DOHH2 (cell line): ENCODE data around the gene ADAMTSL1.

Experiments
- EZH2phosphoT487 ChIP-seq: fragments of 200-600 bp; sonication (generic); IDR thresholded peaks from 2 replicates; pipeline ENCODE4 v1.6.1; 2017; ENCODE audit warnings: borderline replicate concordance, mild to moderate bottlenecking, antibody characterized with exemption, low read length, moderate library complexity, mixed read lengths
- TF ChIP-seq, protein P1 (sequence below): fragments of 200-600 bp; sonication (generic); IDR thresholded peaks from one replicate; pipeline ENCODE4 v1.5.1; 2014; ENCODE audit warnings: antibody characterized with exemption, mild to moderate bottlenecking, low read depth, low read length; ENCODE audit not compliant: poor library complexity, severe bottlenecking

DNA sequence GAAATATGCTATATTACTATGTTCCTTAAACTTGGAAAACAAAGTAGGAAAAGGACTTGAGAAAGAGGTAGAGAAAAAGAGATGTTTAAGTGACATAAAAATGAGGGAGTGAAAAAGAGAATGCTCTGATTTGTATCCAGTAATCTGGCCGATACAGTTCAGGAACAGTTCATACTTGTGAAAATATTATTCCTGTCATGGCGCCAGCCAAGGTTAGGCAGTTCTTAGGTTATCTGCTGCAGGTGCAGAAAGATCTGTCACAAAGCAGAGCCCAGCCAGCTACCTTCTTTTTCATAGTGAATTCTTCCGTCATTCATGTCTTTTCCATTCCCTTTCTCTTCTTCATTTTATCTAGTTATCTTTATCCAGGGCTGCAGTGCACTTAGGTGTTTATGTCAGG, 256.3 kb downstream of the ADAMTSL1 start:
- TF ChIP-seq, protein P1, sequence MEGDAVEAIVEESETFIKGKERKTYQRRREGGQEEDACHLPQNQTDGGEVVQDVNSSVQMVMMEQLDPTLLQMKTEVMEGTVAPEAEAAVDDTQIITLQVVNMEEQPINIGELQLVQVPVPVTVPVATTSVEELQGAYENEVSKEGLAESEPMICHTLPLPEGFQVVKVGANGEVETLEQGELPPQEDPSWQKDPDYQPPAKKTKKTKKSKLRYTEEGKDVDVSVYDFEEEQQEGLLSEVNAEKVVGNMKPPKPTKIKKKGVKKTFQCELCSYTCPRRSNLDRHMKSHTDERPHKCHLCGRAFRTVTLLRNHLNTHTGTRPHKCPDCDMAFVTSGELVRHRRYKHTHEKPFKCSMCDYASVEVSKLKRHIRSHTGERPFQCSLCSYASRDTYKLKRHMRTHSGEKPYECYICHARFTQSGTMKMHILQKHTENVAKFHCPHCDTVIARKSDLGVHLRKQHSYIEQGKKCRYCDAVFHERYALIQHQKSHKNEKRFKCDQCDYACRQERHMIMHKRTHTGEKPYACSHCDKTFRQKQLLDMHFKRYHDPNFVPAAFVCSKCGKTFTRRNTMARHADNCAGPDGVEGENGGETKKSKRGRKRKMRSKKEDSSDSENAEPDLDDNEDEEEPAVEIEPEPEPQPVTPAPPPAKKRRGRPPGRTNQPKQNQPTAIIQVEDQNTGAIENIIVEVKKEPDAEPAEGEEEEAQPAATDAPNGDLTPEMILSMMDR, result no peak
- no peak for TF ChIP-seq EZH2phosphoT487
